ENCODE measurements around the gene ALS2CL. TPM values are rescaled to one million over a fixed set of nuclear protein-coding genes. Genes with fewer than 3 reads are reported as not detected.

Gene ALS2CL
- total RNA-seq, 1 experiment from 2014 or later = 67.5 TPM

DNA sequence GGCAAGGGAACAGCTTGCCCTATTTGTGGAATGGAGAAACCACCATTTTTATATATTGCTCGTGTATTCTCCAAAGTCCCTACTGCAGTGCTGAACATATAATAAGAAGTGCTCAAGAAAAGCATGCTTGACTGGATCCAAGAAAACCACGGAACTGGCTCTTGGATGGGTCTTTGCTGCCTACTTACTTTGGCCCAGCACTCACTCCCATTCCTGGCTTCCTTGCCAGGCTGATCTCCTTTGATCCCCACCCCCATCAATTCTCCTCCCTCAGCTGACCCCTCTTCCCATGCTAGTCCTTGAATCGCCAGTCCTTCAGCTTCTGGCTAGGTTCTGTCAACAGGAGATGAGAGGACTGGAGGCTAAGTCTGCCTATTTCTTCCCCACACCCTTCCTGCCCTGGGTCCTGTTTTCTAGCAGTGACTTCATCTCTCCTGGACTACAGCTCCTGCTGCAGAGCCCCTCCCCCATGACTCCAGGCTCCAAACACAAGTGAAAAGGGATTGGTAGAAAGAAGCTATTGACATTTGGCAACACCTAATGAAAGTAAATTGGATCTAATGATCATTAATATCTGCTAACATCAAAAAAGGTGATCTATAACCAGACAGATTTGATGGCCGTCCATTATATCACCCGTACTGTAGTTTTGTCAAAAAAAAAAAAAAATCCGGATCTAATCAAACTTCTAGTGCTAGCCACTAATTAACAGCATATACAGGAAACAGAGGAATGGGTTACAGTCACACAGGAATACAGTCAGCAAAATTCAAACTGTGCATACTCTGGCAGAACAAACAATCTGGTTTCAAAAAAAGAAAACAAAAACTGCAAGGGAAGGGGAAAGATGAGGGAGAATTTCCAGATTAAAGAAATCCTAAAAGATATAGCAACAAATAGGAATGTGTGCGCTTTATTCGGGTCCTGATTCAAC lies 73.4 kb downstream of the ALS2CL start:
- H3K27ac ChIP-seq = no peak overlapping the region
- no peaks in the 10 kb centered on the region for H3K9me3 ChIP-seq (ENCODE audit: insufficient read depth, low read depth)
- H3F3A ChIP-seq (ENCODE audit: insufficient read depth, low read depth) = no peaks in the 10 kb centered on the region
- no peak overlapping the region for H2AFZ ChIP-seq
- no peaks in the 10 kb centered on the region for H3K9me2 ChIP-seq (ENCODE audit: insufficient read depth)
- H3K4me2 ChIP-seq = no peak overlapping the region
- peaks cover 4% of the 10 kb centered on the region; the same call in 1 of the 2 replicates for H3K27me3 ChIP-seq (ENCODE audit: insufficient read depth, low read depth)
- no TSS peak for BruUV-seq (replicated peaks)
- DNase-seq = no peak
- H3K36me3 ChIP-seq (ENCODE audit: low read depth) = no peaks in the 10 kb centered on the region
- no peaks in the 10 kb centered on the region for H4K20me1 ChIP-seq (ENCODE audit: insufficient read depth)
- CTCF ChIA-PET = interaction anchor here (0.7 kb wide), 1 partner anchor 9 kb away, joined by 3 read pairs; no protein-coding TSS in a partner anchor
- TF ChIP-seq EZH2 (IDR thresholded peaks at IDR 0.05; ENCODE audit: low read depth) = no peak
- TF ChIP-seq CTCF (conservative IDR thresholded peaks at IDR 0.05) = no peak
- no peaks in the 10 kb centered on the region for H3K79me2 ChIP-seq (ENCODE audit: low read depth)
- intact Hi-C loops (cut with micrococcal nuclease; ENCODE audit: unreplicated experiment) = no loop called here
- no peaks in the 10 kb centered on the region for H3K4me1 ChIP-seq (replicated peaks; ENCODE audit: insufficient read depth)
- no peak overlapping the region for H3K4me3 ChIP-seq
- POLR2A ChIA-PET (ENCODE audit: unreplicated experiment) = no interaction called here

Other genes with a start within 250 kb of the ALS2CL start
- gene LTF, start 228.8 kb downstream of the ALS2CL start, total RNA-seq (2021) = not detected in 2 replicates
- gene RTP3, start 195.7 kb downstream of the ALS2CL start, total RNA-seq (2021) = not detected in 2 replicates
- 0.08 and 0.22 TPM in 2 replicates for gene LRRC2, start 127.4 kb downstream of the ALS2CL start, total RNA-seq (2021)
- not detected in 2 replicates for gene FAM240A, start 81.2 kb downstream of the ALS2CL start, total RNA-seq (2021)
- 6.0 and 6.5 TPM in 2 replicates for gene TMIE, start 7.7 kb upstream of the ALS2CL start, total RNA-seq (2021)
- gene PRSS50, start 24.2 kb upstream of the ALS2CL start, total RNA-seq (2021) = 0.48 and 0.50 TPM in 2 replicates
- gene MYL3, start 169.8 kb upstream of the ALS2CL start, total RNA-seq (2021) = not detected in 2 replicates
- not detected in 2 replicates for gene PTH1R, start 184.0 kb upstream of the ALS2CL start, total RNA-seq (2021)

Data from PC-9 (cell line).